Natural killer cell (primary cell): ENCODE results near the gene NMNAT2. TPM values are rescaled to one million over a fixed set of nuclear protein-coding genes. Genes with fewer than 3 reads are reported as not detected.

ENCODE experiments used
- ATAC-seq, 3 donors: fragments of 150-1000 bp in 2 of 3; fragments of 200-7000 bp in 1 of 3; cut with Tn5 transposase; 1 replicate in 1 of 3; 2 replicates in 2 of 3; pipeline ENCODE4 v1.10.0; 2021; ENCODE audit warnings: mild to moderate bottlenecking in 2 of 3, moderate library complexity in 2 of 3
- DNase-seq, 2 donors: peaks; one replicate each; pipeline versions ENCODE4 v3.0.0 to v3.0.0-alpha.2; 2013 to 2021; ENCODE audit warnings: mixed read lengths in 1 of 2
- H3K27ac ChIP-seq: one replicate; pipeline ENCODE4 v1.5.1; 2013; ENCODE audit warnings: mild to moderate bottlenecking, low read length
- H3K27me3 ChIP-seq: one replicate; pipeline ENCODE4 v1.6.1; 2013; ENCODE audit warnings: low read length; ENCODE audit not compliant: control insufficient read depth, insufficient read depth
- H3K36me3 ChIP-seq: one replicate; pipeline ENCODE4 v1.6.1; 2013; ENCODE audit warnings: low read length; ENCODE audit not compliant: control insufficient read depth, insufficient read depth
- H3K4me1 ChIP-seq: one replicate; pipeline ENCODE4 v1.6.1; 2013; ENCODE audit warnings: low read length; ENCODE audit not compliant: control insufficient read depth, insufficient read depth
- H3K4me3 ChIP-seq: one replicate; pipeline ENCODE4 v1.5.1; 2013; ENCODE audit warnings: low read length
- H3K9me3 ChIP-seq: one replicate; pipeline ENCODE4 v1.6.1; 2013; ENCODE audit warnings: low read length; ENCODE audit not compliant: control insufficient read depth, insufficient read depth
- H3K27ac Mint-ChIP-seq, 2 donors: one replicate each; pipeline ENCODE4 v1.8.0; 2022; ENCODE audit warnings: mild to moderate bottlenecking in 2 of 2, mixed read lengths in 2 of 2, moderate library complexity in 1 of 2
- H3K27me3 Mint-ChIP-seq, 2 donors: one replicate each; pipeline ENCODE4 v1.8.0; 2022; ENCODE audit warnings: low read depth in 2 of 2, mixed read lengths in 2 of 2
- H3K36me3 Mint-ChIP-seq: one replicate; pipeline ENCODE4 v1.8.0; 2022; ENCODE audit warnings: mixed read lengths
- H3K4me1 Mint-ChIP-seq, 2 donors: one replicate each; pipeline ENCODE4 v1.8.0; 2022; ENCODE audit warnings: mixed read lengths in 2 of 2
- H3K4me3 Mint-ChIP-seq: one replicate; pipeline ENCODE4 v1.8.0; 2022; ENCODE audit warnings: mild to moderate bottlenecking, moderate library complexity, mixed read lengths
- H3K9me3 Mint-ChIP-seq, 2 donors: one replicate each; pipeline ENCODE4 v1.8.0; 2022; ENCODE audit warnings: mixed read lengths in 2 of 2
- CTCF ChIP-seq: fragments of 200-600 bp; IDR thresholded peaks from one replicate; pipeline ENCODE4 v1.8.0; 2022; ENCODE audit warnings: antibody characterized with exemption
- WGBS: methylation state at CpG from one replicate; pipeline ENCODE4 v1.1.7; 2013; ENCODE audit warnings: missing lambda C conversion rate; ENCODE audit not compliant: insufficient coverage; 5-methylcytosine and 5-hydroxymethylcytosine counted together
- intact Hi-C: fragments of 100-400 bp; cut with micrococcal nuclease; formaldehyde crosslinking; loops from one replicate; pipeline ENCODE4 v1.14.2; 2022
- total RNA-seq, 4 donors: library from RNA; stranded (reverse); fragments of 120-200 nt in 1 of 4; gene quantifications; one replicate each; pipeline versions ENCODE4 v1.2.3 to v1.2.4, GENCODE V29; 2013 to 2022

NMNAT2 gene
- total RNA-seq, 3 donors from 2014 or later (not counting 1 experiment from before 2014, with no cell fraction given): not detected

- no peak for TF ChIP-seq CTCF
- Histone ChIP-seq H3K27ac (no peak overlapping the region), H3K36me3 (no peaks in the 10 kb centered on the region), H3K4me1 (no peaks in the 10 kb centered on the region), H3K9me3 (no peaks in the 10 kb centered on the region), H3K4me3 (no peak overlapping the region), H3K27me3 (no peaks in the 10 kb centered on the region)
- 56% methylated on average over 4 of the region's 5 CpGs for WGBS
- Mint-ChIP-seq H3K27ac (no peak overlapping the region), H3K4me1 (no peaks in the 10 kb centered on the region), H3K9me3 (no peaks in the 10 kb centered on the region), H3K4me3 (no peak overlapping the region), H3K27me3 (peaks cover 0 to 9% of the 10 kb centered on the region in 2 donors), H3K36me3 (no peaks in the 10 kb centered on the region)
- DNase-seq (no peak), ATAC-seq (no peak)
- intact Hi-C loops: no loop called here
Observed at GRCh38 chr1:183306317-183307042, 111.7 kb downstream of the NMNAT2 start.

GRCh38 chr1:183304440-183305107 is 113.6 kb downstream of the NMNAT2 start:
- Histone ChIP-seq H3K9me3 (no peaks in the 10 kb centered on the region), H3K36me3 (no peaks in the 10 kb centered on the region), H3K4me1 (no peaks in the 10 kb centered on the region), H3K27ac (no peak overlapping the region), H3K27me3 (no peaks in the 10 kb centered on the region), H3K4me3 (no peak overlapping the region)
- H3K27me3 Mint-ChIP-seq: peaks cover 0 to 6% of the 10 kb centered on the region in 2 donors
- no peak for TF ChIP-seq CTCF
- no peak overlapping the region for H3K27ac Mint-ChIP-seq
- intact Hi-C loops: no loop called here
- H3K4me3 Mint-ChIP-seq: no peak overlapping the region
- ATAC-seq: no peak
- no peaks in the 10 kb centered on the region for H3K36me3 Mint-ChIP-seq
- DNase-seq: no peak
- no peaks in the 10 kb centered on the region for H3K9me3 Mint-ChIP-seq
- no peaks in the 10 kb centered on the region for H3K4me1 Mint-ChIP-seq
- WGBS: 87% methylated on average over 6 of the region's 7 CpGs

DNA sequence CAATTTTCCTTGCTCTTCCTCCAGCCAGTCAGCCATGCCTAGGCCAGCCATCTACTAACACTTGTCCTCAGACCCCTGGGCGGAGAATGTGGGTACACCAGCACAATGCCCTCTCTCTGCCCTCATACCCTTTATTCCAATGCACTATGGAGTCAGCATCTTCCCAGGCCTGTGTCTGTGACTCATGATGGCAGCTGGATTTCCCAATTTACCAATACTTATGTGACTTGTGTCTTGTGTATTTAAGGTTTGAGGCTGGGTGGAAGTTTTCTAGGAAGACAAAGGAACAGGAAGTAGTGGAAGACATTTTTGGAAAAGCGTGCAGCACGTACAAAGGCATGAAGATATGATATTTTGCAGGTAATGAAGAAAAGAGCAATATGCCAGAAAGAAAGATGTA is 114.3 kb downstream of the NMNAT2 start:
- Mint-ChIP-seq H3K27ac (no peak overlapping the region), H3K27me3 (peaks cover 0 to 6% of the 10 kb centered on the region in 2 donors), H3K9me3 (no peaks in the 10 kb centered on the region), H3K36me3 (no peaks in the 10 kb centered on the region), H3K4me1 (no peaks in the 10 kb centered on the region), H3K4me3 (no peak overlapping the region)
- Histone ChIP-seq H3K4me3 (no peak overlapping the region), H3K27ac (no peak overlapping the region), H3K36me3 (no peaks in the 10 kb centered on the region), H3K27me3 (no peaks in the 10 kb centered on the region), H3K9me3 (no peaks in the 10 kb centered on the region), H3K4me1 (no peaks in the 10 kb centered on the region)
- TF ChIP-seq CTCF: no peak
- intact Hi-C loops: no loop called here
- WGBS: 83% methylated on average over 3 of the region's 3 CpGs
- no peak for DNase-seq
- ATAC-seq: no peak
